ENCODE data around the gene HPGD.
"Not testable (repeated sequence)": the region's sequence is repeated elsewhere in the genome, so short reads cannot be mapped to it uniquely, and the experiment has no call there.

The HPGD gene

GRCh38 chr4:174526731-174527130 is 4.4 kb upstream of the HPGD start:
- no peak for DNase-seq (ENCODE audit: low read depth in 2 of 2)

- no peak for DNase-seq (ENCODE audit: low read depth in 2 of 2)
These were observed 2.0 kb upstream of the HPGD start for GRCh38 chr4:174524242-174524641.

GRCh38 chr4:174523025-174523693 is 871 bp upstream of the HPGD start:
- DNase-seq (ENCODE audit: low read depth in 2 of 2): no peak

- no peak for DNase-seq (ENCODE audit: low read depth in 2 of 2)
These were observed 497 bp downstream of the HPGD start for GRCh38 chr4:174521800-174522182.

- DNase-seq (ENCODE audit: low read depth in 2 of 2): no peak
These were observed 1.6 kb downstream of the HPGD start for GRCh38 chr4:174520660-174521059.

- DNase-seq (ENCODE audit: low read depth in 2 of 2): no peak
These were observed 4.5 kb downstream of the HPGD start for GRCh38 chr4:174517502-174518445.

GRCh38 chr4:174516794-174517193 is 5.5 kb downstream of the HPGD start:
- DNase-seq (ENCODE audit: low read depth in 2 of 2): no peak

GRCh38 chr4:174516345-174516744 is 5.9 kb downstream of the HPGD start:
- DNase-seq (ENCODE audit: low read depth in 2 of 2): no peak

GRCh38 chr4:174512745-174513144 is 9.5 kb downstream of the HPGD start:
- DNase-seq (ENCODE audit: low read depth in 2 of 2): no peak

- DNase-seq (ENCODE audit: low read depth in 2 of 2): no peak
These were observed 16.4 kb downstream of the HPGD start for GRCh38 chr4:174505892-174506291.

GRCh38 chr4:174505007-174505406 is 17.3 kb downstream of the HPGD start:
- no peak for DNase-seq (ENCODE audit: low read depth in 2 of 2)

GRCh38 chr4:174503079-174503715 is 19.1 kb downstream of the HPGD start:
- no peak for DNase-seq (ENCODE audit: low read depth in 2 of 2)

GRCh38 chr4:174496631-174497432 is 25.5 kb downstream of the HPGD start:
- DNase-seq (ENCODE audit: low read depth in 2 of 2): no peak

- DNase-seq (ENCODE audit: low read depth in 2 of 2): no peak
These were observed 26.7 kb downstream of the HPGD start for GRCh38 chr4:174495626-174496025.

- no peak for DNase-seq (ENCODE audit: low read depth in 2 of 2)
These were observed 27.6 kb downstream of the HPGD start for GRCh38 chr4:174494726-174495125.

GRCh38 chr4:174494146-174494545 is 28.1 kb downstream of the HPGD start:
- no peak for DNase-seq (ENCODE audit: low read depth in 2 of 2)

GRCh38 chr4:174490451-174490961 is 31.8 kb downstream of the HPGD start:
- DNase-seq (ENCODE audit: low read depth in 2 of 2): no peak

- not testable (repeated sequence) for DNase-seq (ENCODE audit: low read depth in 2 of 2)
These were observed 33.9 kb downstream of the HPGD start for GRCh38 chr4:174488368-174488767.

- no peak for DNase-seq (ENCODE audit: low read depth in 2 of 2)
These were observed 37.3 kb downstream of the HPGD start for GRCh38 chr4:174485025-174485424.

- no peak for DNase-seq (ENCODE audit: low read depth in 2 of 2)
These were observed 38.5 kb downstream of the HPGD start for GRCh38 chr4:174483792-174484191.

GRCh38 chr4:174479140-174479539 is 43.1 kb downstream of the HPGD start:
- no peak for DNase-seq (ENCODE audit: low read depth in 2 of 2)

- no peak for DNase-seq (ENCODE audit: low read depth in 2 of 2)
These were observed 46.8 kb downstream of the HPGD start for GRCh38 chr4:174475528-174475927.
